NB4 (cell line): ENCODE results near the gene SOX9.

Experiments used
- MYC ChIP-seq: IDR thresholded peaks from 2 replicates; pipeline ENCODE4 v1.6.1; 2011; ENCODE audit warnings: low read depth, low read length
- POLR2A ChIP-seq: IDR thresholded peaks from 2 replicates; pipeline ENCODE4 v1.6.1; 2011; ENCODE audit warnings: mild to moderate bottlenecking; ENCODE audit not compliant: insufficient read length; ENCODE audit errors: extremely low read depth
- TF ChIP-seq, protein P1 (sequence below): IDR thresholded peaks from one replicate; pipeline ENCODE4 v1.5.1; 2012; ENCODE audit warnings: low read depth, low read length
- TF ChIP-seq, protein P2 (sequence below): IDR thresholded peaks from 2 replicates; pipeline ENCODE4 v1.6.1; 2011; ENCODE audit warnings: low read depth, low read length

DNA sequence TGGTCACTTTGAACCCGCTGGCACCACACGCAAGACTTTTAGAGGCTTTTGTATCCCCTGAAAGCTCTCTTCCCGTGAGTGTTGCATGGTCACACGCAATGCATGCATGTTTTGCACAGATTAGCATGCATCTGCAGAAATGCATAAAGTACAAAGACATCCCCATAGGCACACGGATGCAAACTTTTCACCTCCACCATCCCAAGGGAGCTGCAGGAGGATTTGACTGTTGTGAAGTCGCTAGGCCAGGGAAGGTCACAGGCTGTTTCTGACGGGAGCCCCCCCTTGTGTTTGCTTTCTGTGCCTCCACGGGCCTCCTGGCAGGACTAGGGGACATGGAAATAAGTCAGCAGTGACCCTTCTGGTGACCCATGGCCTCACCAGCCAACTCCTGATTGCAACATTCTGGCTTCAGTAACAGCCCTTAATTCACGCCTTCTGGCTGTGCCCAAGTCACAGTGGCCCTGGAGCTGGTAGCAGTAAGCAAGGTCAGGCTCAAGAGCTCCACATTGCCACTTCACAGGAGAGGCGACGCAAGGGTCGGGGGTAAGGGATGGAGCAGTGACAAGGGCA is 45.1 kb downstream of the SOX9 start:
- TF ChIP-seq MYC (no peak), POLR2A (no peak)
- TF ChIP-seq, protein P1, sequence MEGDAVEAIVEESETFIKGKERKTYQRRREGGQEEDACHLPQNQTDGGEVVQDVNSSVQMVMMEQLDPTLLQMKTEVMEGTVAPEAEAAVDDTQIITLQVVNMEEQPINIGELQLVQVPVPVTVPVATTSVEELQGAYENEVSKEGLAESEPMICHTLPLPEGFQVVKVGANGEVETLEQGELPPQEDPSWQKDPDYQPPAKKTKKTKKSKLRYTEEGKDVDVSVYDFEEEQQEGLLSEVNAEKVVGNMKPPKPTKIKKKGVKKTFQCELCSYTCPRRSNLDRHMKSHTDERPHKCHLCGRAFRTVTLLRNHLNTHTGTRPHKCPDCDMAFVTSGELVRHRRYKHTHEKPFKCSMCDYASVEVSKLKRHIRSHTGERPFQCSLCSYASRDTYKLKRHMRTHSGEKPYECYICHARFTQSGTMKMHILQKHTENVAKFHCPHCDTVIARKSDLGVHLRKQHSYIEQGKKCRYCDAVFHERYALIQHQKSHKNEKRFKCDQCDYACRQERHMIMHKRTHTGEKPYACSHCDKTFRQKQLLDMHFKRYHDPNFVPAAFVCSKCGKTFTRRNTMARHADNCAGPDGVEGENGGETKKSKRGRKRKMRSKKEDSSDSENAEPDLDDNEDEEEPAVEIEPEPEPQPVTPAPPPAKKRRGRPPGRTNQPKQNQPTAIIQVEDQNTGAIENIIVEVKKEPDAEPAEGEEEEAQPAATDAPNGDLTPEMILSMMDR: no peak
- TF ChIP-seq, protein P2, sequence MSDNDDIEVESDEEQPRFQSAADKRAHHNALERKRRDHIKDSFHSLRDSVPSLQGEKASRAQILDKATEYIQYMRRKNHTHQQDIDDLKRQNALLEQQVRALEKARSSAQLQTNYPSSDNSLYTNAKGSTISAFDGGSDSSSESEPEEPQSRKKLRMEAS: no peak
